ENCODE data around the gene GPR158. TPM values are rescaled to one million over a fixed set of nuclear protein-coding genes. Genes with fewer than 3 reads are reported as not detected.

The GPR158 gene
- total RNA-seq, 2 donors from 2014 or later: not detected

DNA sequence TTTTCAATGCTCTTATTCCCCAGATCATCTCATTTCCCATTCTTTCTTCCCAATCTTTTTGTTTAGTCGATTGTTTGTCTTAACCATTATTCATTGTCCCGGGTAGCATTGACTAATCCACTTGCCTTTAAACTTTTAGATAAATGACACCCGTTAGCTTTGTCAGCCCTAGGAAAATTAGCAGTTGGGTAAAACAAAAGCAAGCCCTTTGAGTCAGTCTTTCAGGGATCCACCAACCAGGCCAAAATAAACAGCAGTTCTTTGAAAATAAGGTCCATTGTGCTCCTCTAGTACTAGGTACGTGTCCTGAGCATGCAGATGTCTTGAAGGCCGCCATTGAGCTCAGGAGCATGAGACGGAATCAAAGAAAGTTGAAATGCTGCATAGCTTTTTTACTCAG is 389.6 kb downstream of the GPR158 start:
- Histone ChIP-seq H3K27ac (no peak overlapping the region), H3K4me1 (no peaks in the 10 kb centered on the region), H3K36me3 (no peaks in the 10 kb centered on the region), H3K4me3 (no peak overlapping the region), H3K9me3 (no peaks in the 10 kb centered on the region), H3K27me3 (no peaks in the 10 kb centered on the region)
- TF ChIP-seq, protein P1, sequence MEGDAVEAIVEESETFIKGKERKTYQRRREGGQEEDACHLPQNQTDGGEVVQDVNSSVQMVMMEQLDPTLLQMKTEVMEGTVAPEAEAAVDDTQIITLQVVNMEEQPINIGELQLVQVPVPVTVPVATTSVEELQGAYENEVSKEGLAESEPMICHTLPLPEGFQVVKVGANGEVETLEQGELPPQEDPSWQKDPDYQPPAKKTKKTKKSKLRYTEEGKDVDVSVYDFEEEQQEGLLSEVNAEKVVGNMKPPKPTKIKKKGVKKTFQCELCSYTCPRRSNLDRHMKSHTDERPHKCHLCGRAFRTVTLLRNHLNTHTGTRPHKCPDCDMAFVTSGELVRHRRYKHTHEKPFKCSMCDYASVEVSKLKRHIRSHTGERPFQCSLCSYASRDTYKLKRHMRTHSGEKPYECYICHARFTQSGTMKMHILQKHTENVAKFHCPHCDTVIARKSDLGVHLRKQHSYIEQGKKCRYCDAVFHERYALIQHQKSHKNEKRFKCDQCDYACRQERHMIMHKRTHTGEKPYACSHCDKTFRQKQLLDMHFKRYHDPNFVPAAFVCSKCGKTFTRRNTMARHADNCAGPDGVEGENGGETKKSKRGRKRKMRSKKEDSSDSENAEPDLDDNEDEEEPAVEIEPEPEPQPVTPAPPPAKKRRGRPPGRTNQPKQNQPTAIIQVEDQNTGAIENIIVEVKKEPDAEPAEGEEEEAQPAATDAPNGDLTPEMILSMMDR (IDR thresholded peaks at IDR 0.05): no peak
- DNase-seq (ENCODE audit: low spot score): no peak

DNA sequence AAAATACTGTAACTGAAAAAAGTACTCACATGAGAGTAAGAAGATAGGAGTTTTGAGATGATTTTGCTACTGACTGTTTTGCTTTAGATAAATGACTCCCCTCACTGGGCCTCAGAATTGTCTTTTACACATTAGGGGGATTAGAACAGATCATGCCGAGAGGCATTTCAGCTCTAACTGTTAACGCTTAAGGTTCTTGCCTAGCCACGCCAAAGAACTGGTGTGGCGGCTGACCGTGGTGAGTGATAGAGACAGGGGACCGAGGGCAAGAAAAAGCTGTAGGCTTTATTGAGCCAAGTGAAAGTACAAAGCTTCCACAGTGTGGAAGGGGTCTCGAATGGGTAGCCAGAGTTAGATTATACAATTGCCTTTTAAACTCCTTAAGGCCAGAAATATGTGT is 390.8 kb downstream of the GPR158 start:
- no peaks in the 10 kb centered on the region for H3K9me3 ChIP-seq
- TF ChIP-seq, protein P1 (IDR thresholded peaks at IDR 0.05): no peak
- no peak overlapping the region for H3K4me3 ChIP-seq
- no peaks in the 10 kb centered on the region for H3K27me3 ChIP-seq
- no peak for DNase-seq (ENCODE audit: low spot score)
- no peaks in the 10 kb centered on the region for H3K4me1 ChIP-seq
- no peaks in the 10 kb centered on the region for H3K36me3 ChIP-seq
- no peak overlapping the region for H3K27ac ChIP-seq

DNA sequence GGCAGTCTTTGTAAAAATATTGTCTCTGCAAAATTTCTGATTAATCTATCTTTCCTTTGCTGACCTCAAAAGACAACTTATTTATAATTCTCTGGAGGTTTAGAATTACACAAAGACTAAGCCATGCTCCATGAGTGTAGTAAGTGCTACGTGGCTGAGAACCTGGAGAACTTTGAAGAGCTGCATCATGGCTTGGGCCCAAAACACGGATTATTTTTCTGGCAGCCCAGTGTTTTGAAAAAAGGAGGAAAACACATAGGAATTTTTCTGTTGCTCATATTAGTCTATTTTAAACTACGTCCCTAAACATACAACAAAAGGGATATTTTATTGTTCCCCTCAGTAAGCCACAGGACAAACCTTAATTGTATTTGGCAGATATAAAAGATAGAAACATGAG is 398.5 kb downstream of the GPR158 start:
- TF ChIP-seq, protein P1 (IDR thresholded peaks at IDR 0.05): no peak
- H3K27me3 ChIP-seq: no peaks in the 10 kb centered on the region
- no peak overlapping the region for H3K4me3 ChIP-seq
- no peaks in the 10 kb centered on the region for H3K4me1 ChIP-seq
- H3K9me3 ChIP-seq: no peaks in the 10 kb centered on the region
- H3K36me3 ChIP-seq: no peaks in the 10 kb centered on the region
- no peak overlapping the region for H3K27ac ChIP-seq
- no peak for DNase-seq (ENCODE audit: low spot score)

DNA sequence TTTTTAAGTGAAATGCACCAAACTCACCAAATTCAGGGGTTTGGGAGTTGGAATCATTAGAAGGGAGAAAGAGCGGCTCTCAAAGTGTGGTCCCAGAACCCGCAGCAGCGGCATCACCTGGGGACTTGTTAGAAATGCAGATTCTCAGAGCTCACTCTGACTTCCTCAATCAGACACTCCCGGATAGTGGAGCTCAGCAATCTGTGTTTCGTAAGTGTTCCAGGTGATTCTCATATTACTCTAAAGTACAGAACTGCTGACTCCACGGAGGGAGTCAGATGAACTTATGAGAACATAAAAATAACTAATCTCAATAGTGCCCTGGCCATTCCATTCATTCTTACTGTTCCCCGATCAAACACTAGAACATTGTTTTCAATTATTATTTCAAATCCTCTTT is 400.5 kb downstream of the GPR158 start:
- no peaks in the 10 kb centered on the region for H3K4me1 ChIP-seq
- no peak overlapping the region for H3K27ac ChIP-seq
- H3K36me3 ChIP-seq: no peaks in the 10 kb centered on the region
- no peaks in the 10 kb centered on the region for H3K9me3 ChIP-seq
- no peak for DNase-seq (ENCODE audit: low spot score)
- H3K27me3 ChIP-seq: no peaks in the 10 kb centered on the region
- no peak overlapping the region for H3K4me3 ChIP-seq
- TF ChIP-seq, protein P1 (IDR thresholded peaks at IDR 0.05): no peak

DNA sequence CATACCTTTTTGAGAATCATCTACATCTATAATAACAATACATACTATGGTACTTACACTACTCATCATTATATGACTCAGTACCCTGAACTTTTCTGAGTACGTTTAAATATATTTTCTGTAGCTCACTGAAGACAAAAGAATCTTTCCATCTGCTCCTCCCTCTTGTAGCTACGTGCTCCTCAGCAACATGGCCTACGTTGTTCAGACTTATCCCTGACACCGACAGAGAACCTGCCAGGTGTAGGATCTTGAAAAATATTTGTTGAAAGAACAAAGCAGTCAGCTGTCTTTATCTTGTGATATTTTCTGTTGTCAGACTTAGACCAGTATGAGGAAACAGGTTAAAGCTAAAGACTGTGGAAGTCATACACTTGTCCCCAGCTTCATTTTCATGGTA is 403.3 kb downstream of the GPR158 start:
- Histone ChIP-seq H3K27ac (no peak overlapping the region), H3K4me1 (no peaks in the 10 kb centered on the region), H3K9me3 (no peaks in the 10 kb centered on the region), H3K4me3 (no peak overlapping the region), H3K27me3 (no peaks in the 10 kb centered on the region), H3K36me3 (no peaks in the 10 kb centered on the region)
- TF ChIP-seq, protein P1 (IDR thresholded peaks at IDR 0.05): no peak
- no peak for DNase-seq (ENCODE audit: low spot score)

DNA sequence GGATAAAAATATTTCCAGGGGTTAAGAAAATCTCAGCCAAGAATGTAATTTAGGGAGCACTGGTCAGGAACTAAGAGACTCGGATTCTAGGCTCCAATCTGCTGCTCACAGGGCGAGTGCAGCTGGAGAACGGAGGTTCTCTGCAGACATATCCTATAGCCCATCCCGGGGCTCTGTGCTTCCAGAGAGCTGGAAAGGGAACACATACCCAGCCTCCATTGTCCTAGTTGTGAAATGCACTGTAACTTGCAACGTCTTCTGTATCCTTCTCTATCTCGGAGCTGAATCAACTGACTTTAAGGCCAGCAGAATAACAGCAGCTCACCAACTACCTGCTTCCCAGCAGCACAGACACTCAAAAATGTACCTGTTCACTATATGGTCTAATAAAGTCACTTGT is 408.2 kb downstream of the GPR158 start:
- no peak overlapping the region for H3K27ac ChIP-seq
- H3K4me3 ChIP-seq: no peak overlapping the region
- no peaks in the 10 kb centered on the region for H3K4me1 ChIP-seq
- TF ChIP-seq, protein P1 (IDR thresholded peaks at IDR 0.05): no peak
- no peaks in the 10 kb centered on the region for H3K36me3 ChIP-seq
- DNase-seq (ENCODE audit: low spot score): no peak
- no peaks in the 10 kb centered on the region for H3K27me3 ChIP-seq
- H3K9me3 ChIP-seq: peaks cover 0 to 4% of the 10 kb centered on the region in 2 donors

All from right atrium auricular region (tissue), 2 donors.